ENCODE results near the gene FEV. TPM values are rescaled to one million over a fixed set of nuclear protein-coding genes. Genes with fewer than 3 reads are reported as not detected.

The FEV gene
- polyA plus RNA-seq, 1 donor (not counting 4 experiments of a cell fraction or from before 2014, with no cell fraction given), result not detected

- peak overlapping the region; percentile 69 for H3K4me2 ChIP-seq (ENCODE audit: control insufficient read depth, extremely low read depth, insufficient read depth, low read depth, low read length)
These were observed 17.6 kb upstream of the FEV start for GRCh38 chr2:219002395-219003266.

DNA sequence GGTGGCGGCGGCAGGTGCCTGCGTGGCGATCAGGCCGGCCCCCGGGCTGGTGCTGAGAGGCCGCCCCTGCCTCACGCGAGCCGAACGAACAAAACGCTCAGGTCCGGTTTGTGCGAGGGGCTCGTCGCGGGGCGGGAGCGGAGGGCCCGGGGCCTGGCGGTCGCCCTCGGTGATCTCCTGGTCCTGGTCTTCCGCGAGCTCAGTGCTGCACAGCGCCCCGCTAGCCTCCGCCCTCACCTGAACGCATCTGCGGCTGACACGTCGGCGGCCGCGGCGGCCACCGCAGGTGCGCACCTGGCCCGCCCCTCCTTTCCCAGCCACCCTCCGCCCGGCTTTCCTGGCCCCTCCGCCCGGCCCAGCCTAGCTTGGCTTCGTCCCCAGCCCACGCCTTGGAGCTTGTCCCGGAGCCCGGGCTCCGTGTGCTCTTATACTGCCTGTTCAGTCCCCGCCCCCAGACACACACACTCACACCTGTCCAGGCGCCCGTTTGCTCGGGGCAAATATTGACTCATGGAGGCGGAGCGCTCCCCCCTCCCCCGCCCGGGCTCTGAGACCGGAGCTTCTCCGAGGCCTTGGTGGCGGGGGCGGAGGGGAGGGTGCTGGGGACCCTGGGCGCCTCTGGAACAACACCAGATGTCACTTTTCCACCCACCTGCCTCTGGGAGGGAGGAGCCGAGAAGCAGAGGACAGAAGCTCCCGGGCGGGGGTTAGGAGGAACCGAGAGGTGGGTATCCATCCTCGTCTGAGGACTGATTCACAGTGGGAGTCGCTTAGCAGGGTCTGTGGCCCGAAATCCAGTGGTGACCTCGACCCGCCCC lies 16.8 kb upstream of the FEV start:
- no peak overlapping the region for H2AFZ ChIP-seq (ENCODE audit: control insufficient read depth, low read length)
- H3K4me2 ChIP-seq (ENCODE audit: control insufficient read depth, extremely low read depth, insufficient read depth, low read depth, low read length), result peak overlapping the region; percentile 69

More at GRCh38 chr2:219002395-219003266, 17.6 kb upstream of the FEV start:
- H3K36me3 ChIP-seq (ENCODE audit: control insufficient read depth in 2 of 2, extremely low read depth in 1 of 2, insufficient read depth in 2 of 2, low read length in 2 of 2), result no peaks in the 10 kb centered on the region
- H3K4me3 ChIP-seq (ENCODE audit: control insufficient read depth in 2 of 3, extremely low read depth in 1 of 3, insufficient read depth in 2 of 3, low read depth in 1 of 3, low read length in 3 of 3), result peak overlapping the region; percentile 22 to 46 (median 32)
- TF ChIP-seq EZH2 (IDR thresholded peaks at IDR 0.05; ENCODE audit: low read length), result peak; percentile 77
- TF ChIP-seq, protein P1, sequence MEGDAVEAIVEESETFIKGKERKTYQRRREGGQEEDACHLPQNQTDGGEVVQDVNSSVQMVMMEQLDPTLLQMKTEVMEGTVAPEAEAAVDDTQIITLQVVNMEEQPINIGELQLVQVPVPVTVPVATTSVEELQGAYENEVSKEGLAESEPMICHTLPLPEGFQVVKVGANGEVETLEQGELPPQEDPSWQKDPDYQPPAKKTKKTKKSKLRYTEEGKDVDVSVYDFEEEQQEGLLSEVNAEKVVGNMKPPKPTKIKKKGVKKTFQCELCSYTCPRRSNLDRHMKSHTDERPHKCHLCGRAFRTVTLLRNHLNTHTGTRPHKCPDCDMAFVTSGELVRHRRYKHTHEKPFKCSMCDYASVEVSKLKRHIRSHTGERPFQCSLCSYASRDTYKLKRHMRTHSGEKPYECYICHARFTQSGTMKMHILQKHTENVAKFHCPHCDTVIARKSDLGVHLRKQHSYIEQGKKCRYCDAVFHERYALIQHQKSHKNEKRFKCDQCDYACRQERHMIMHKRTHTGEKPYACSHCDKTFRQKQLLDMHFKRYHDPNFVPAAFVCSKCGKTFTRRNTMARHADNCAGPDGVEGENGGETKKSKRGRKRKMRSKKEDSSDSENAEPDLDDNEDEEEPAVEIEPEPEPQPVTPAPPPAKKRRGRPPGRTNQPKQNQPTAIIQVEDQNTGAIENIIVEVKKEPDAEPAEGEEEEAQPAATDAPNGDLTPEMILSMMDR (optimal IDR thresholded peaks at IDR 0.05 in 1 of 3, IDR thresholded peaks at IDR 0.05 in 1 of 3, conservative IDR thresholded peaks at IDR 0.05 in 1 of 3; ENCODE audit: extremely low read depth in 1 of 3, insufficient read depth in 2 of 3, low read length in 3 of 3), result peak; percentile 26 to 71 (median 69)
- H3K27me3 ChIP-seq (ENCODE audit: control insufficient read depth, extremely low read depth, insufficient read depth, low read length), result peaks cover 64% of the 10 kb centered on the region
- H3K79me2 ChIP-seq (ENCODE audit: control insufficient read depth, insufficient read depth, low read length), result no peaks in the 10 kb centered on the region
- H3K9me1 ChIP-seq (ENCODE audit: control insufficient read depth, extremely low read depth, insufficient read depth, low read length), result no peaks in the 10 kb centered on the region
- no peak for DNase-seq (ENCODE audit: low read depth, low spot score)
- no peaks in the 10 kb centered on the region for H3K9me3 ChIP-seq (ENCODE audit: control insufficient read depth, low read depth, low read length)
- peaks cover 4% of the 10 kb centered on the region for H4K20me1 ChIP-seq (ENCODE audit: control insufficient read depth, extremely low read depth, insufficient read depth, low read length)
- no peak overlapping the region for H3K9ac ChIP-seq (ENCODE audit: control insufficient read depth, extremely low read depth, insufficient read depth, low read length)
- H2AFZ ChIP-seq (ENCODE audit: control insufficient read depth, low read length), result no peak overlapping the region
- no peak for FAIRE-seq
- dilution Hi-C loops (cut with MboI; ENCODE audit: extremely low pct_ligation_motif_present, low sequenced_read_pairs), result no loop called here
- H3K27ac ChIP-seq (ENCODE audit: control insufficient read depth, insufficient read depth, low read length), result no peak overlapping the region
- H3K4me1 ChIP-seq (ENCODE audit: control insufficient read depth, extremely low read depth, insufficient read depth, low read length), result peaks cover 15% of the 10 kb centered on the region

More for the DNA sequence above, 16.8 kb upstream of the FEV start:
- H3K9ac ChIP-seq (ENCODE audit: control insufficient read depth, extremely low read depth, insufficient read depth, low read length), result no peak overlapping the region
- H3K4me1 ChIP-seq (ENCODE audit: control insufficient read depth, extremely low read depth, insufficient read depth, low read length), result peaks cover 15% of the 10 kb centered on the region
- H3K4me3 ChIP-seq (ENCODE audit: control insufficient read depth in 2 of 3, extremely low read depth in 1 of 3, insufficient read depth in 2 of 3, low read depth in 1 of 3, low read length in 3 of 3), result peak overlapping the region; percentile 20 to 46 (median 32)
- no peak for TF ChIP-seq EZH2 (IDR thresholded peaks at IDR 0.05; ENCODE audit: low read length)
- TF ChIP-seq, protein P1 (optimal IDR thresholded peaks at IDR 0.05 in 1 of 3, IDR thresholded peaks at IDR 0.05 in 1 of 3, conservative IDR thresholded peaks at IDR 0.05 in 1 of 3; ENCODE audit: extremely low read depth in 1 of 3, insufficient read depth in 2 of 3, low read length in 3 of 3), result peak in 1 of 3 experiments; percentile 16
- H3K27me3 ChIP-seq (ENCODE audit: control insufficient read depth, extremely low read depth, insufficient read depth, low read length), result peaks cover 72% of the 10 kb centered on the region
- DNase-seq (ENCODE audit: low read depth, low spot score) (peak; percentile 13), FAIRE-seq (no peak)
- H4K20me1 ChIP-seq (ENCODE audit: control insufficient read depth, extremely low read depth, insufficient read depth, low read length), result peaks cover 4% of the 10 kb centered on the region
- no peak overlapping the region for H3K27ac ChIP-seq (ENCODE audit: control insufficient read depth, insufficient read depth, low read length)
- no peaks in the 10 kb centered on the region for H3K36me3 ChIP-seq (ENCODE audit: control insufficient read depth in 2 of 2, extremely low read depth in 1 of 2, insufficient read depth in 2 of 2, low read length in 2 of 2)
- no peaks in the 10 kb centered on the region for H3K79me2 ChIP-seq (ENCODE audit: control insufficient read depth, insufficient read depth, low read length)
- dilution Hi-C loops (cut with MboI; ENCODE audit: extremely low pct_ligation_motif_present, low sequenced_read_pairs), result no loop called here
- no peaks in the 10 kb centered on the region for H3K9me1 ChIP-seq (ENCODE audit: control insufficient read depth, extremely low read depth, insufficient read depth, low read length)
- no peaks in the 10 kb centered on the region for H3K9me3 ChIP-seq (ENCODE audit: control insufficient read depth, low read depth, low read length)

All from keratinocyte (primary cell).